ENCODE data around the gene SLC25A18.

- no peak for TF ChIP-seq EZH2 (IDR thresholded peaks at IDR 0.05)
- TF ChIP-seq POLR2AphosphoS5 (IDR thresholded peaks at IDR 0.05; ENCODE audit: borderline replicate concordance, low read depth, low read length), result no peak
Measured at GRCh38 chr22:17592201-17592600, 28.9 kb downstream of the SLC25A18 start.
